Measurements from ENCODE around the gene CD86. TPM values are rescaled to one million over a fixed set of nuclear protein-coding genes. Genes with fewer than 3 reads are reported as not detected.

The CD86 gene
- not detected for total RNA-seq

GRCh38 chr3:122055215-122055614 lies at the start of gene CD86:
CD86 (plus strand) TSS chr3:122055362; CDS start chr3:122055490, 128 bp downstream.
- Histone ChIP-seq H3K27ac (no peak within 1 kb of the TSS), H3K4me3 (peak within 1 kb of the TSS; percentile 27 to 39), H3K9me3 (no peaks in the 10 kb centered on the region), H3K36me3 (no peaks in the 10 kb centered on the region), H3K4me1 (no peaks in the 10 kb centered on the region), H3K27me3 (no peaks in the 10 kb centered on the region)
- no peak for DNase-seq (ENCODE audit: low spot score in 2 of 2)
- intact Hi-C loops (cut with DNase I): no loop called here
- no peak for TF ChIP-seq CTCF (IDR thresholded peaks at IDR 0.05)

GRCh38 chr3:122006267-122006666 lies 48.9 kb upstream of the CD86 start:
- DNase-seq (ENCODE audit: low spot score in 2 of 2): no peak
- H3K27ac ChIP-seq: no peak overlapping the region
- H3K4me1 ChIP-seq: no peaks in the 10 kb centered on the region
- no peaks in the 10 kb centered on the region for H3K36me3 ChIP-seq
- H3K4me3 ChIP-seq: no peak overlapping the region
- no peaks in the 10 kb centered on the region for H3K27me3 ChIP-seq
- no peak for TF ChIP-seq CTCF (IDR thresholded peaks at IDR 0.05)
- intact Hi-C loops (cut with DNase I): no loop called here
- no peaks in the 10 kb centered on the region for H3K9me3 ChIP-seq

- Histone ChIP-seq H3K9me3 (no peaks in the 10 kb centered on the region), H3K27me3 (no peaks in the 10 kb centered on the region), H3K36me3 (no peaks in the 10 kb centered on the region), H3K27ac (no peak overlapping the region), H3K4me1 (no peaks in the 10 kb centered on the region), H3K4me3 (no peak overlapping the region)
- no peak for DNase-seq (ENCODE audit: low spot score in 2 of 2)
- intact Hi-C loops (cut with DNase I): no loop called here
- TF ChIP-seq CTCF (IDR thresholded peaks at IDR 0.05): no peak
Measured at GRCh38 chr3:122008166-122008565, 47.0 kb upstream of the CD86 start.

- Histone ChIP-seq H3K4me1 (no peaks in the 10 kb centered on the region), H3K27me3 (no peaks in the 10 kb centered on the region), H3K36me3 (no peaks in the 10 kb centered on the region), H3K27ac (no peak overlapping the region), H3K4me3 (no peak overlapping the region), H3K9me3 (no peaks in the 10 kb centered on the region)
- intact Hi-C loops (cut with DNase I): no loop called here
- DNase-seq (ENCODE audit: low spot score in 2 of 2): no peak
- no peak for TF ChIP-seq CTCF (IDR thresholded peaks at IDR 0.05)
Measured at GRCh38 chr3:122010506-122010905, 44.7 kb upstream of the CD86 start.

GRCh38 chr3:122011396-122011795 lies 43.8 kb upstream of the CD86 start:
- H3K9me3 ChIP-seq: no peaks in the 10 kb centered on the region
- H3K27me3 ChIP-seq: no peaks in the 10 kb centered on the region
- no peak overlapping the region for H3K4me3 ChIP-seq
- H3K4me1 ChIP-seq: no peaks in the 10 kb centered on the region
- TF ChIP-seq CTCF (IDR thresholded peaks at IDR 0.05): no peak
- intact Hi-C loops (cut with DNase I): no loop called here
- H3K36me3 ChIP-seq: no peaks in the 10 kb centered on the region
- no peak for DNase-seq (ENCODE audit: low spot score in 2 of 2)
- H3K27ac ChIP-seq: no peak overlapping the region

GRCh38 chr3:122012821-122013220 lies 42.3 kb upstream of the CD86 start:
- Histone ChIP-seq H3K9me3 (no peaks in the 10 kb centered on the region), H3K4me3 (no peak overlapping the region), H3K36me3 (no peaks in the 10 kb centered on the region), H3K27ac (no peak overlapping the region), H3K4me1 (no peaks in the 10 kb centered on the region), H3K27me3 (no peaks in the 10 kb centered on the region)
- intact Hi-C loops (cut with DNase I): no loop called here
- no peak for TF ChIP-seq CTCF (IDR thresholded peaks at IDR 0.05)
- no peak for DNase-seq (ENCODE audit: low spot score in 2 of 2)

Measured in ascending aorta (tissue), 2 donors.